AG09319 (cell line): ENCODE results near the gene LAMA4.

ENCODE experiments used
- DNase-seq: peaks from one replicate; pipeline ENCODE4 v3.0.0-alpha.2; 2010; ENCODE audit warnings: low read depth; ENCODE audit errors: extremely low read depth
- CTCF ChIP-seq: IDR thresholded peaks from 2 replicates; pipeline ENCODE4 v1.5.1; 2011; ENCODE audit warnings: low read depth, mild to moderate bottlenecking, inconsistent platforms, low read length, moderate library complexity

Gene LAMA4

GRCh38 chr6:112296122-112296521 is 41.8 kb upstream of the LAMA4 start:
- peak; percentile 53 for TF ChIP-seq CTCF
- no peak for DNase-seq

GRCh38 chr6:112291161-112291762 is 36.9 kb upstream of the LAMA4 start:
- TF ChIP-seq CTCF: no peak
- DNase-seq: no peak

GRCh38 chr6:112289038-112289566 is 34.7 kb upstream of the LAMA4 start:
- TF ChIP-seq CTCF: no peak
- DNase-seq: peak; percentile 91

GRCh38 chr6:112288475-112288874 is 34.1 kb upstream of the LAMA4 start:
- no peak for DNase-seq
- no peak for TF ChIP-seq CTCF

DNA sequence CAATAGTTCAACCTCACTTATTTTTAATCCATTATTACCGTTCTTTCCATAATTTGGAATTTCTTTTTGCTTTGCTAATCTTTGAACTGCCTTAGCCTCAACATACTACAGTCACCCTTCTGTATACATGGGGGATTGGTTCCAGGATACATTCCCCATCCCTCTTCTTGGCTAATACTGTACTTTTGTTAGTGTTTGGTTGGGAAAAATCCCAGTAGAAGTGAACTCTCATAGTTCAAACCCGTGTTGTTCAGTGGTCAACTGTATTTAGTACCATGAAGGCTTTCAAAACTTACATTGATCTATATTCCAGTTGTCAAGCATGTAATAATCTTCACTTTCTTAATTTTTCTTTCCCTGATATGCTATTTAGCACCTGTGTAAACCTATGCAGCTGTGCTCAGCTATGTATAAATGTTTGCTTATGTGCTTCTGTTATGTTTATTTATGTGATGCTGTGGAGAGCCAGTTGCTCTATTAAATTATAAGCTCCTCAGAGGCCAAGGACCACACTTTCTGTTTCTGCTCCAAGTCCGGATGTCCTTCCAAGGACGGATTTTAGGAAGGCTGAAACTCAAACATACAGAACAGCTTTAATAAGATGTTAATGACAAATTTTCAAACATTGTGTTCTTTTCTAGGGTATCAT is 33.3 kb upstream of the LAMA4 start:
- no peak for TF ChIP-seq CTCF
- DNase-seq: no peak

DNA sequence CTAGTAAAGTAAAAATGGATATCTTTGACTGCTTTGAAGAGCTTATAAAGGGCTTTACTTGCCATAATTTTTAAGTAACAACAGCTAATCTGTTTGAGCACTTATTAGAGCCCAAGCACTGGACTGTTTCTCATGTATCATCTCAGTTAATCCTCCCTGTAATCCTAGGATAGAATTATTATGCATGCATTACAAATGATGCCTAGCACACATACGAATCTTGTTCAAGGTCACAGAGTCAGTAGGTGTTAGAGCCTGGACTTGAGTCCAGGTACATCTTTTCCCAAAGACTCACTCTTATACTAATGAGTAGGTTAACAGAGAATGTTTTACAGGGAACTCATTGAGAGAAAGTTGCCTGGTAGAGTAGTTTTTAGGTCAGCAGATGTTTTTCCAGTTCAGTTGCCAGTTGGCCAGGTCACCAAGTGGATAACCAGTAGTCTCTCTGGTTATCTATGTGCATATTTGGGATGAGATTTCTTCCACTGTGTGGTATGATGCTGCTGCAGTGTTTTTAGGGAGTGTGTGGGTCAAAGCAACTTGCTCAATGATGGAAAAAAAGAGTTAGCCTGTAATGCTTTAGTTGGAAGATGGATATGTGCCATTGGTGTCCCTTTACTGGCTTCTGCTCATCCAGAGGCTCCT is 32.3 kb upstream of the LAMA4 start:
- no peak for TF ChIP-seq CTCF
- no peak for DNase-seq

GRCh38 chr6:112286010-112286409 is 31.6 kb upstream of the LAMA4 start:
- no peak for DNase-seq
- no peak for TF ChIP-seq CTCF
